Stimulated activated CD4-positive, alpha-beta T cell treated with anti-CD3 and anti-CD28 coated beads, Interleukin-1b, Interleukin-23, amount 100 ng/mL, for 4 hours (primary cell): ENCODE data around the gene ALKAL2.
"Not testable (repeated sequence)": the region's sequence is repeated elsewhere in the genome, so short reads cannot be mapped to it uniquely, and the experiment has no call there.

Source experiments
- DNase-seq, 2 donors: peaks; one replicate each; pipeline ENCODE4 v3.0.0-alpha.2; 2020; ENCODE audit warnings: low read depth in 2 of 2

Gene ALKAL2

GRCh38 chr2:287911-288757 is at the start of gene ALKAL2:
Gene ALKAL2 (minus strand): TSS chr2:288091. CDS start chr2:287835, 256 bp downstream.
- DNase-seq, result no peak

- DNase-seq, result not testable (repeated sequence)
Measured at GRCh38 chr2:336949-337348, 49.1 kb upstream of the ALKAL2 start.

GRCh38 chr2:336360-336759 is 48.5 kb upstream of the ALKAL2 start:
- no peak for DNase-seq

GRCh38 chr2:332592-332991 is 44.7 kb upstream of the ALKAL2 start:
- no peak for DNase-seq

- no peak for DNase-seq
Measured at GRCh38 chr2:328761-329160, 40.9 kb upstream of the ALKAL2 start.

GRCh38 chr2:323035-323434 is 35.1 kb upstream of the ALKAL2 start:
- no peak for DNase-seq

- no peak for DNase-seq
Measured at GRCh38 chr2:322326-322725, 34.4 kb upstream of the ALKAL2 start.

GRCh38 chr2:320561-320960 is 32.7 kb upstream of the ALKAL2 start:
- DNase-seq, result no peak

- no peak for DNase-seq
Measured at GRCh38 chr2:319059-319600, 31.2 kb upstream of the ALKAL2 start.

- no peak for DNase-seq
Measured at GRCh38 chr2:317501-318424, 29.9 kb upstream of the ALKAL2 start.

- no peak for DNase-seq
Measured at GRCh38 chr2:316381-316780, 28.5 kb upstream of the ALKAL2 start.

GRCh38 chr2:315925-316324 is 28.0 kb upstream of the ALKAL2 start:
- DNase-seq, result not testable (repeated sequence)

- no peak for DNase-seq
Measured at GRCh38 chr2:314561-315336, 26.9 kb upstream of the ALKAL2 start.

- DNase-seq, result no peak
Measured at GRCh38 chr2:313991-314390, 26.1 kb upstream of the ALKAL2 start.

GRCh38 chr2:310994-311393 is 23.1 kb upstream of the ALKAL2 start:
- no peak for DNase-seq

- DNase-seq, result no peak
Measured at GRCh38 chr2:309954-310510, 22.1 kb upstream of the ALKAL2 start.

GRCh38 chr2:309148-309953 is 21.5 kb upstream of the ALKAL2 start:
- DNase-seq, result no peak

GRCh38 chr2:305366-305765 is 17.5 kb upstream of the ALKAL2 start:
- no peak for DNase-seq

- no peak for DNase-seq
Measured at GRCh38 chr2:296354-296753, 8.5 kb upstream of the ALKAL2 start.

- DNase-seq, result no peak
Measured at GRCh38 chr2:295090-295489, 7.2 kb upstream of the ALKAL2 start.
